Gastrocnemius medialis (tissue), 4 donors: ENCODE results near the gene DCN.

ENCODE experiments used
- POLR2A ChIP-seq, 2 donors: fragments of 450-650 bp; IDR thresholded peaks; one replicate each; pipeline ENCODE4 v1.6.1; 2017; ENCODE audit warnings: antibody characterized with exemption in 2 of 2, mild to moderate bottlenecking in 2 of 2, moderate library complexity in 2 of 2
- TF ChIP-seq, protein P1 (sequence below), 5 experiments: fragments of 450-650 bp in 3 of 5; fragments of 200-600 bp in 2 of 5; sonication (generic) in 2 of 5; IDR thresholded peaks in 4 of 5; conservative IDR thresholded peaks in 1 of 5; 1 replicate in 4 of 5; 2 replicates in 1 of 5; pipeline ENCODE4 v1.5.1; 2016 to 2019; ENCODE audit warnings: antibody characterized with exemption in 5 of 5, mild to moderate bottlenecking in 3 of 5, moderate library complexity in 3 of 5

DNA sequence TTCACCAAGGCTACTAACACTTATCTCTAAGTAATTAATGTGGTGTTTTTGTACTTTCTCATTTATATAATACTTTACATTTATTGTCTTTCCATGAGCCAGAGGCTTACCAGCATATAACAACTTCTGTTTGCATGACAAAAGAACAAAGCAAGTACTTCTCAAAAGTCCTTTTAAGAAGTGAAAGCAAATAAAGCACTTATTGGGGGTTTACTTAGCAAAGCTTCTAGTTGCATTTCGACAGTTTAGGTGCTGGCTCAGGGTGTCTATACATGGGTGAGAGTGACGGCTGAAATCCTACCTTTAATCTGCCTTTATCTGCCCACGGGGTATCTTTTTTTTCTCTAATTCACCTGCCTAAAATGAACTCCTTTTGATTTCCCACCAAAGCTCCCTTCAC lies 21.0 kb upstream of the DCN start:
- TF ChIP-seq, protein P1, sequence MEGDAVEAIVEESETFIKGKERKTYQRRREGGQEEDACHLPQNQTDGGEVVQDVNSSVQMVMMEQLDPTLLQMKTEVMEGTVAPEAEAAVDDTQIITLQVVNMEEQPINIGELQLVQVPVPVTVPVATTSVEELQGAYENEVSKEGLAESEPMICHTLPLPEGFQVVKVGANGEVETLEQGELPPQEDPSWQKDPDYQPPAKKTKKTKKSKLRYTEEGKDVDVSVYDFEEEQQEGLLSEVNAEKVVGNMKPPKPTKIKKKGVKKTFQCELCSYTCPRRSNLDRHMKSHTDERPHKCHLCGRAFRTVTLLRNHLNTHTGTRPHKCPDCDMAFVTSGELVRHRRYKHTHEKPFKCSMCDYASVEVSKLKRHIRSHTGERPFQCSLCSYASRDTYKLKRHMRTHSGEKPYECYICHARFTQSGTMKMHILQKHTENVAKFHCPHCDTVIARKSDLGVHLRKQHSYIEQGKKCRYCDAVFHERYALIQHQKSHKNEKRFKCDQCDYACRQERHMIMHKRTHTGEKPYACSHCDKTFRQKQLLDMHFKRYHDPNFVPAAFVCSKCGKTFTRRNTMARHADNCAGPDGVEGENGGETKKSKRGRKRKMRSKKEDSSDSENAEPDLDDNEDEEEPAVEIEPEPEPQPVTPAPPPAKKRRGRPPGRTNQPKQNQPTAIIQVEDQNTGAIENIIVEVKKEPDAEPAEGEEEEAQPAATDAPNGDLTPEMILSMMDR (IDR thresholded peaks at IDR 0.05 in 4 of 5, conservative IDR thresholded peaks at IDR 0.05 in 1 of 5), result no peak
- TF ChIP-seq POLR2A (IDR thresholded peaks at IDR 0.05), result no peak
